ENCODE results near the gene WDR35. TPM values are rescaled to one million over a fixed set of nuclear protein-coding genes. Genes with fewer than 3 reads are reported as not detected.

Gene WDR35
- total and polyA plus RNA-seq, 10 of the 15 experiments (the other 5 are each of a cell fraction or from before 2014, with no cell fraction given) = 3.0 to 9.3 (median 6.3) TPM

GRCh38 chr2:19944205-19944845 lies 45.6 kb downstream of the WDR35 start (continued):
- TF ChIP-seq BCLAF1 (IDR thresholded peaks at IDR 0.05) (no peak), PKNOX1 (IDR thresholded peaks at IDR 0.05) (no peak), MEF2A (IDR thresholded peaks at IDR 0.05; ENCODE audit: insufficient read depth, low read depth, low read length) (no peak), ZBED1 (IDR thresholded peaks at IDR 0.05; ENCODE audit: borderline replicate concordance) (no peak), CREB1 (IDR thresholded peaks at IDR 0.05; ENCODE audit: low read depth) (no peak), ZNF274 (IDR thresholded peaks at IDR 0.05; ENCODE audit: insufficient read depth, insufficient read length) (no peak)

GRCh38 chr2:19943189-19943588 lies 46.7 kb downstream of the WDR35 start:
- SMC1A ChIA-PET (ENCODE audit: uncharacterized antibody, unreplicated experiment) = interaction anchor here (0.7 to 2.7 kb wide), 5 partner anchors 10 to 1837 kb away, joined by 3 to 9 read pairs (median 4); no protein-coding TSS in a partner anchor

More at GRCh38 chr2:19943189-19943588, 46.7 kb downstream of the WDR35 start:
- no peak overlapping the region for H3K9ac ChIP-seq (ENCODE audit: control insufficient read depth, insufficient read depth, low read length)
- in situ Hi-C loops (cut with MboI) (no loop called here), intact Hi-C loops (cut with micrococcal nuclease; ENCODE audit: unreplicated experiment) (no loop called here)
- no peak overlapping the region for H3K27ac ChIP-seq (ENCODE audit: control insufficient read depth, insufficient read depth)
- POLR2A ChIA-PET = interaction anchor here (0.6 kb wide), 1 partner anchor 170 kb away, joined by 4 read pairs; no protein-coding TSS in a partner anchor
- FAIRE-seq = no peak
- no peak for DNase-seq (ENCODE audit: low read depth, low spot score)
- RAD21 ChIA-PET (ENCODE audit: unreplicated experiment) = interaction anchor here (0.9 kb wide), 1 partner anchor 72 kb away, joined by 3 read pairs; no protein-coding TSS in a partner anchor
- no peaks in the 10 kb centered on the region for H3K27me3 ChIP-seq (replicated peaks in 1 of 2; ENCODE audit: control insufficient read depth in 2 of 2, insufficient read depth in 2 of 2, low read length in 1 of 2)
- CTCF ChIA-PET = interaction anchor here (1.0 to 1.7 kb wide), 6 partner anchors 10 to 168 kb away, joined by 3 to 6 read pairs (median 4); no protein-coding TSS in a partner anchor
- no peak overlapping the region for H3K4me2 ChIP-seq (ENCODE audit: control insufficient read depth, insufficient read depth)
- H3K9me3 ChIP-seq (replicated peaks; ENCODE audit: control insufficient read depth, insufficient read depth, low read length) = no peaks in the 10 kb centered on the region
- no peaks in the 10 kb centered on the region for H3K36me3 ChIP-seq (ENCODE audit: control insufficient read depth in 2 of 2, insufficient read depth in 2 of 2, low read length in 1 of 2)
- BruUV-seq (replicated peaks) = no TSS peak
- H3K79me2 ChIP-seq (ENCODE audit: control insufficient read depth, insufficient read depth, low read length) = no peaks in the 10 kb centered on the region
- H3K4me1 ChIP-seq (ENCODE audit: control insufficient read depth, insufficient read depth, low read length) = no peaks in the 10 kb centered on the region
- ATAC-seq = no peak
- H3K4me3 ChIP-seq = no peak overlapping the region
- H2AFZ ChIP-seq (ENCODE audit: control insufficient read depth, low read depth, low read length) = no peak overlapping the region
- 93% methylated on average over 1 of the region's 1 CpG for WGBS (ENCODE audit: insufficient coverage, insufficient replicate concordance, low lambda C conversion rate, missing lambda C conversion rate)
- TF ChIP-seq EZH2 (IDR thresholded peaks at IDR 0.05; ENCODE audit: borderline replicate concordance, control insufficient read depth, low read depth, low read length) = no peak
- no peak for TF ChIP-seq RELA (IDR thresholded peaks at IDR 0.05; ENCODE audit: borderline replicate concordance, partially characterized antibody)
- TF ChIP-seq RELB (IDR thresholded peaks at IDR 0.05; ENCODE audit: low read depth) = no peak
- TF ChIP-seq ZNF217 (IDR thresholded peaks at IDR 0.05) = no peak
- TF ChIP-seq SREBF2 (IDR thresholded peaks at IDR 0.05; ENCODE audit: low read length) = no peak
- no peak for TF ChIP-seq YY1 (IDR thresholded peaks at IDR 0.05; ENCODE audit: low read depth, low read length)
- no peak for TF ChIP-seq SMAD5 (IDR thresholded peaks at IDR 0.05; ENCODE audit: low read depth)
- TF ChIP-seq CTCF (IDR thresholded peaks at IDR 0.05 in 2 of 3, conservative IDR thresholded peaks at IDR 0.05 in 1 of 3; ENCODE audit: control insufficient read depth in 2 of 3, extremely low read depth in 1 of 3, insufficient read depth in 1 of 3, low read depth in 3 of 3, low read length in 3 of 3) = no peak
- H4K20me1 ChIP-seq (ENCODE audit: control insufficient read depth, insufficient read depth) = no peaks in the 10 kb centered on the region

Measured in GM12878 (cell line).